Breast epithelium (tissue), 4 donors: Measurements from ENCODE around the gene RREB1. TPM values are rescaled to one million over a fixed set of nuclear protein-coding genes. Genes with fewer than 3 reads are reported as not detected.

Source experiments
- DNase-seq, 2 donors: peaks; one replicate each; pipeline ENCODE4 v3.0.0-alpha.2; 2019; ENCODE audit warnings: low spot score in 2 of 2
- H3K27ac ChIP-seq, 2 donors: fragments of 200-600 bp; sonication (generic) in 1 of 2; one replicate each; pipeline ENCODE4 v1.5.1; 2016 to 2019; ENCODE audit warnings: mild to moderate bottlenecking in 1 of 2
- H3K27me3 ChIP-seq, 2 donors: fragments of 200-600 bp; sonication (generic) in 1 of 2; one replicate each; pipeline versions ENCODE4 v1.5.1 to v1.6.0; 2017 to 2019; ENCODE audit warnings: control low read depth in 1 of 2, mild to moderate bottlenecking in 1 of 2
- H3K36me3 ChIP-seq: fragments of 200-600 bp; one replicate; pipeline ENCODE4 v1.5.1; 2019
- H3K4me1 ChIP-seq, 2 donors: fragments of 200-600 bp; sonication (generic); one replicate each; pipeline ENCODE4 v1.5.1; 2016 to 2019; ENCODE audit warnings: control low read depth in 1 of 2
- H3K4me3 ChIP-seq, 3 donors: fragments of 200-600 bp; sonication (generic); 1 replicate in 2 of 3; 2 replicates in 1 of 3; pipeline ENCODE4 v1.5.1; 2016 to 2019; ENCODE audit warnings: mild to moderate bottlenecking in 3 of 3, moderate library complexity in 2 of 3
- H3K9me3 ChIP-seq, 2 donors: fragments of 200-600 bp; sonication (generic) in 1 of 2; one replicate each; pipeline ENCODE4 v1.5.1; 2016 to 2019; ENCODE audit warnings: control low read depth in 1 of 2
- POLR2A ChIP-seq: fragments of 450-650 bp; IDR thresholded peaks from one replicate; pipeline ENCODE4 v1.6.1; 2016; ENCODE audit warnings: antibody characterized with exemption, mild to moderate bottlenecking, moderate library complexity
- POLR2AphosphoS5 ChIP-seq, 3 donors: sonication (generic); formaldehyde crosslinking; IDR thresholded peaks; one replicate each; pipeline ENCODE4 v1.6.1; 2017; ENCODE audit warnings: antibody characterized with exemption in 3 of 3
- intact Hi-C: fragments of 100-400 bp; cut with DNase I; formaldehyde crosslinking; loops from one replicate; pipeline ENCODE4 v1.15.1; 2023; ENCODE audit warnings: low total_unique reads
- total RNA-seq, 3 donors: library from RNA; depleted of rRNA; stranded (reverse); fragments of >200 nt; gene quantifications; one replicate each; pipeline ENCODE4 v1.1.0, GENCODE V29; 2016
- TF ChIP-seq, protein P1 (sequence below), 3 donors: fragments of 450-650 bp; IDR thresholded peaks; one replicate each; pipeline ENCODE4 v1.5.1; 2016 to 2017; ENCODE audit warnings: antibody characterized with exemption in 3 of 3, mild to moderate bottlenecking in 3 of 3, moderate library complexity in 3 of 3

The RREB1 gene
- total RNA-seq, 3 donors from 2014 or later: 36.0 to 39.8 (median 39.7) TPM

DNA sequence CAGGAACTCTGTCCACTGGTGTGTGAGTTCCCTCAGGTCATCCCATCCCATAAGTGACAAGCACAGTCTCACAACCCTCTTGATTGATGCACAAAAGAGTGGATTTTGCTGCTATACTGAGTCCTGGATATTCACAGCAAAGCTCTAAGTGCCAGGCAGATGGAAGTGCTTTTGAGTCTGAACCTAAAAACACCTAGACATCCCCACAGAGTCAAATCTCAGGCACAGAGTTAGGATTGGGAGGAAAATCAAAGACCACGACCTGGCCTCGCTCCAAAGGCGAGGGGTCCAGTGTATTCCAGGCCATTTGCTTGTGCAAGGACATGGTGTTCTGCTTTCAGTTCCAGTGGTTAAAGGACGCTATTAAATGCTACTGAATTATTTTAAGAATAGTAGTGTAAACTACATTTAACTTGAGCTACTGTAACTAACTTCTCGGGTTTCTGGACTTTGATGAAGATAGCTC, 56.8 kb downstream of the RREB1 start:
- no peak for TF ChIP-seq POLR2AphosphoS5 (IDR thresholded peaks at IDR 0.05)
- Histone ChIP-seq H3K27ac (peak overlapping the region in 1 of 2 donors; percentile 59), H3K4me3 (no peak overlapping the region), H3K4me1 (peaks cover 9 to 17% of the 10 kb centered on the region in 2 donors), H3K36me3 (no peaks in the 10 kb centered on the region), H3K27me3 (no peaks in the 10 kb centered on the region), H3K9me3 (no peaks in the 10 kb centered on the region)
- intact Hi-C loops: no loop called here
- DNase-seq: no peak

- Histone ChIP-seq H3K27me3 (no peaks in the 10 kb centered on the region), H3K36me3 (no peaks in the 10 kb centered on the region), H3K4me3 (no peak overlapping the region), H3K4me1 (peaks cover 10 to 22% of the 10 kb centered on the region in 2 donors), H3K9me3 (no peaks in the 10 kb centered on the region), H3K27ac (peak overlapping the region; percentile 37 to 59)
- no peak for DNase-seq
- intact Hi-C loops: no loop called here
- no peak for TF ChIP-seq POLR2AphosphoS5 (IDR thresholded peaks at IDR 0.05)
- no peak for TF ChIP-seq POLR2A
- TF ChIP-seq, protein P1, sequence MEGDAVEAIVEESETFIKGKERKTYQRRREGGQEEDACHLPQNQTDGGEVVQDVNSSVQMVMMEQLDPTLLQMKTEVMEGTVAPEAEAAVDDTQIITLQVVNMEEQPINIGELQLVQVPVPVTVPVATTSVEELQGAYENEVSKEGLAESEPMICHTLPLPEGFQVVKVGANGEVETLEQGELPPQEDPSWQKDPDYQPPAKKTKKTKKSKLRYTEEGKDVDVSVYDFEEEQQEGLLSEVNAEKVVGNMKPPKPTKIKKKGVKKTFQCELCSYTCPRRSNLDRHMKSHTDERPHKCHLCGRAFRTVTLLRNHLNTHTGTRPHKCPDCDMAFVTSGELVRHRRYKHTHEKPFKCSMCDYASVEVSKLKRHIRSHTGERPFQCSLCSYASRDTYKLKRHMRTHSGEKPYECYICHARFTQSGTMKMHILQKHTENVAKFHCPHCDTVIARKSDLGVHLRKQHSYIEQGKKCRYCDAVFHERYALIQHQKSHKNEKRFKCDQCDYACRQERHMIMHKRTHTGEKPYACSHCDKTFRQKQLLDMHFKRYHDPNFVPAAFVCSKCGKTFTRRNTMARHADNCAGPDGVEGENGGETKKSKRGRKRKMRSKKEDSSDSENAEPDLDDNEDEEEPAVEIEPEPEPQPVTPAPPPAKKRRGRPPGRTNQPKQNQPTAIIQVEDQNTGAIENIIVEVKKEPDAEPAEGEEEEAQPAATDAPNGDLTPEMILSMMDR (IDR thresholded peaks at IDR 0.05): no peak
Measured at GRCh38 chr6:7165002-7165889, 57.5 kb downstream of the RREB1 start.

GRCh38 chr6:7165890-7166267, 58.1 kb downstream of the RREB1 start:
- no peak overlapping the region for H3K4me3 ChIP-seq
- peaks cover 10 to 24% of the 10 kb centered on the region in 2 donors for H3K4me1 ChIP-seq
- no peaks in the 10 kb centered on the region for H3K36me3 ChIP-seq
- H3K27ac ChIP-seq: peak overlapping the region; percentile 37 to 59
- H3K9me3 ChIP-seq: no peaks in the 10 kb centered on the region
- TF ChIP-seq, protein P1 (IDR thresholded peaks at IDR 0.05): no peak
- TF ChIP-seq POLR2A (no peak), POLR2AphosphoS5 (IDR thresholded peaks at IDR 0.05) (no peak)
- DNase-seq: no peak
- intact Hi-C loops: no loop called here
- H3K27me3 ChIP-seq: no peaks in the 10 kb centered on the region

- H3K4me1 ChIP-seq: peaks cover 10 to 24% of the 10 kb centered on the region in 2 donors
- DNase-seq: no peak
- no peaks in the 10 kb centered on the region for H3K36me3 ChIP-seq
- TF ChIP-seq, protein P1 (IDR thresholded peaks at IDR 0.05): no peak
- TF ChIP-seq POLR2A (no peak), POLR2AphosphoS5 (IDR thresholded peaks at IDR 0.05) (no peak)
- H3K4me3 ChIP-seq: no peak overlapping the region
- intact Hi-C loops: no loop called here
- no peaks in the 10 kb centered on the region for H3K9me3 ChIP-seq
- H3K27me3 ChIP-seq: no peaks in the 10 kb centered on the region
- H3K27ac ChIP-seq: peak overlapping the region; percentile 37 to 59
Measured at GRCh38 chr6:7166410-7167293, 58.9 kb downstream of the RREB1 start.

DNA sequence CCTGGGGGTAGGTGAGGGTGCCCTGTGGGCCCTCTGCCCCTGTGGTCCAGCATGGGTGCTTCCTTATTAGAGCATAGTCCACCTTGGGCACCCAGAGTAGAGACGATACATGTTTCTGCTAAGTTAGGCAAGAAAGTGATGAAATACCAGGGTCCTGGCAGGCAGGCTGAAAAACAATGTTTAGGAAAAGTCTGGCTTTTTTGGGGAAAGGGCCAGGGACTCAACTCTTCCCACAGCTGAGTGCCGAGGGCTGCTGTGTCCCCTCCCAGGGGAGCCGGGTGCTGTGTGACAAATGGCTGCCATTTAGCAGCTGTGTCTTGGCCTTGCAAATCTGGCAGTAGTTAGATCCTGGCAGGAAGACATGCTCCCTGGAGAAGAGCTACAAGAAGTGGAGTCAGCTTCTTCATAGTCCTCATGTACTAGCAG, 61.5 kb downstream of the RREB1 start:
- Histone ChIP-seq H3K27me3 (no peaks in the 10 kb centered on the region), H3K36me3 (no peaks in the 10 kb centered on the region), H3K9me3 (no peaks in the 10 kb centered on the region), H3K27ac (peak overlapping the region; percentile 73 to 76), H3K4me1 (peaks cover 10 to 24% of the 10 kb centered on the region in 2 donors), H3K4me3 (no peak overlapping the region)
- DNase-seq: no peak
- TF ChIP-seq POLR2AphosphoS5 (IDR thresholded peaks at IDR 0.05): peak; percentile 23 to 62 (median 59)
- TF ChIP-seq, protein P1 (IDR thresholded peaks at IDR 0.05): no peak
- intact Hi-C loops: no loop called here
